ENCODE results near the gene FANCC.

GRCh38 chr9:95116808-95117204 is 200.7 kb downstream of the FANCC start:
- TF ChIP-seq POLR2A (IDR thresholded peaks at IDR 0.05) = no peak
- TF ChIP-seq, protein P1, sequence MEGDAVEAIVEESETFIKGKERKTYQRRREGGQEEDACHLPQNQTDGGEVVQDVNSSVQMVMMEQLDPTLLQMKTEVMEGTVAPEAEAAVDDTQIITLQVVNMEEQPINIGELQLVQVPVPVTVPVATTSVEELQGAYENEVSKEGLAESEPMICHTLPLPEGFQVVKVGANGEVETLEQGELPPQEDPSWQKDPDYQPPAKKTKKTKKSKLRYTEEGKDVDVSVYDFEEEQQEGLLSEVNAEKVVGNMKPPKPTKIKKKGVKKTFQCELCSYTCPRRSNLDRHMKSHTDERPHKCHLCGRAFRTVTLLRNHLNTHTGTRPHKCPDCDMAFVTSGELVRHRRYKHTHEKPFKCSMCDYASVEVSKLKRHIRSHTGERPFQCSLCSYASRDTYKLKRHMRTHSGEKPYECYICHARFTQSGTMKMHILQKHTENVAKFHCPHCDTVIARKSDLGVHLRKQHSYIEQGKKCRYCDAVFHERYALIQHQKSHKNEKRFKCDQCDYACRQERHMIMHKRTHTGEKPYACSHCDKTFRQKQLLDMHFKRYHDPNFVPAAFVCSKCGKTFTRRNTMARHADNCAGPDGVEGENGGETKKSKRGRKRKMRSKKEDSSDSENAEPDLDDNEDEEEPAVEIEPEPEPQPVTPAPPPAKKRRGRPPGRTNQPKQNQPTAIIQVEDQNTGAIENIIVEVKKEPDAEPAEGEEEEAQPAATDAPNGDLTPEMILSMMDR (IDR thresholded peaks at IDR 0.05) = no peak
